CD4-positive, alpha-beta T cell (primary cell): ENCODE data around the gene GALNT11. TPM values are rescaled to one million over a fixed set of nuclear protein-coding genes. Genes with fewer than 3 reads are reported as not detected.

Source experiments
- ATAC-seq: fragments of 200-7000 bp; cut with Tn5 transposase; one replicate; pipeline ENCODE4 v1.10.0; 2022; ENCODE audit warnings: mild to moderate bottlenecking; ENCODE audit not compliant: poor library complexity
- CTCF ChIA-PET: fragments of 350-600 bp; sonication (Branson Sonifier 250); formaldehyde crosslinking; loops from one replicate; lab custom pipeline; 2021; ENCODE audit warnings: antibody characterized with exemption, inconsistent platforms; lab: Charles Lee
- POLR2A ChIA-PET: fragments of 350-600 bp; sonication (Branson Sonifier 250); formaldehyde crosslinking; loops from one replicate; lab custom pipeline; 2021; ENCODE audit warnings: antibody characterized with exemption, inconsistent platforms; lab: Charles Lee
- DNase-seq, 14 experiments: peaks; one replicate each; pipeline ENCODE4 v3.0.0-alpha.2; 2013 to 2020; ENCODE audit warnings: mixed read lengths in 2 of 14
- H3K27ac ChIP-seq, 2 donors: one replicate each; pipeline versions ENCODE4 v1.5.1 to v1.7.0; 2013; ENCODE audit warnings: low read length in 2 of 2, low read depth in 1 of 2, mild to moderate bottlenecking in 1 of 2
- H3K27me3 ChIP-seq, 2 experiments: 1 replicate in 1 of 2; 2 replicates in 1 of 2; pipeline versions ENCODE4 v1.6.1 to v1.7.0; 2013; ENCODE audit warnings: low read length in 2 of 2, control low read depth in 1 of 2, mild to moderate bottlenecking in 1 of 2, moderate library complexity in 1 of 2; ENCODE audit not compliant: insufficient read depth in 2 of 2, control insufficient read depth in 1 of 2
- H3K36me3 ChIP-seq: one replicate; pipeline ENCODE4 v1.6.1; 2013; ENCODE audit warnings: low read length, control low read depth; ENCODE audit not compliant: insufficient read depth
- H3K4me1 ChIP-seq: one replicate; pipeline ENCODE4 v1.6.1; 2013; ENCODE audit warnings: low read length, control low read depth; ENCODE audit not compliant: insufficient read depth
- H3K4me3 ChIP-seq: one replicate; pipeline ENCODE4 v1.5.1; 2013; ENCODE audit warnings: mild to moderate bottlenecking, low read length, moderate library complexity
- H3K9me3 ChIP-seq, 2 experiments: 1 replicate in 1 of 2; 2 replicates in 1 of 2; pipeline versions ENCODE4 v1.6.1 to v1.7.0; 2013; ENCODE audit warnings: low read length in 2 of 2, mild to moderate bottlenecking in 2 of 2, control low read depth in 1 of 2, moderate library complexity in 1 of 2; ENCODE audit not compliant: control insufficient read depth in 1 of 2, insufficient read depth in 1 of 2
- H3K27ac Mint-ChIP-seq: one replicate; pipeline ENCODE4 v1.8.0; 2020; ENCODE audit warnings: mixed read lengths
- H3K27me3 Mint-ChIP-seq: one replicate; pipeline ENCODE4 v1.8.0; 2021; ENCODE audit warnings: mixed read lengths
- H3K36me3 Mint-ChIP-seq: one replicate; pipeline ENCODE4 v1.8.0; 2021; ENCODE audit warnings: low read depth, mixed read lengths
- H3K4me1 Mint-ChIP-seq: one replicate; pipeline ENCODE4 v1.8.0; 2021; ENCODE audit warnings: low read depth, mixed read lengths
- H3K4me3 Mint-ChIP-seq: one replicate; pipeline ENCODE4 v1.8.0; 2020; ENCODE audit warnings: mild to moderate bottlenecking, mixed read lengths
- H3K9me3 Mint-ChIP-seq: one replicate; pipeline ENCODE4 v1.8.0; 2020; ENCODE audit warnings: mixed read lengths
- CTCF ChIP-seq: fragments of 200-600 bp; IDR thresholded peaks from one replicate; pipeline ENCODE4 v1.8.0; 2022; ENCODE audit warnings: antibody characterized with exemption, mild to moderate bottlenecking
- intact Hi-C, 2 experiments: fragments of 100-400 bp; cut with DNase I in 1 of 2; cut with micrococcal nuclease in 1 of 2; formaldehyde crosslinking; loops; one replicate each; pipeline versions ENCODE4 v1.15.1 to v1.9.0; 2023 to 2025; cut with DNase I, micrococcal nuclease
- total RNA-seq, 174 experiments: library from RNA in 2 of 174; stranded (reverse) in 2 of 174; gene quantifications; one replicate each; pipeline ENCODE4 v1.2.3 and lab custom pipeline; 2021 to 2026

GALNT11 gene
- total RNA-seq, 2 experiments from 2014 or later = 20.7 to 22.2 TPM

GRCh38 chr7:152103066-152103465, 77.6 kb downstream of the GALNT11 start:
- DNase-seq (no peak), ATAC-seq (no peak)
- Histone ChIP-seq H3K4me1 (no peaks in the 10 kb centered on the region), H3K4me3 (no peak overlapping the region), H3K36me3 (peaks cover 28% of the 10 kb centered on the region), H3K27ac (no peak overlapping the region), H3K27me3 (no peaks in the 10 kb centered on the region), H3K9me3 (no peaks in the 10 kb centered on the region)
- Mint-ChIP-seq H3K4me1 (no peaks in the 10 kb centered on the region), H3K27me3 (no peaks in the 10 kb centered on the region), H3K27ac (no peak overlapping the region), H3K9me3 (no peaks in the 10 kb centered on the region), H3K4me3 (no peak overlapping the region), H3K36me3 (peaks cover 63% of the 10 kb centered on the region)
- intact Hi-C loops = no loop called here
- TF ChIP-seq CTCF = no peak
- ChIA-PET POLR2A (no interaction called here), CTCF (no interaction called here)

GRCh38 chr7:152103691-152104090, 78.2 kb downstream of the GALNT11 start:
- Mint-ChIP-seq H3K36me3 (peaks cover 64% of the 10 kb centered on the region), H3K4me3 (no peak overlapping the region), H3K27ac (no peak overlapping the region), H3K27me3 (no peaks in the 10 kb centered on the region), H3K9me3 (no peaks in the 10 kb centered on the region), H3K4me1 (no peaks in the 10 kb centered on the region)
- CTCF ChIA-PET = no interaction called here
- Histone ChIP-seq H3K4me3 (no peak overlapping the region), H3K27ac (no peak overlapping the region), H3K9me3 (no peaks in the 10 kb centered on the region), H3K4me1 (no peaks in the 10 kb centered on the region), H3K27me3 (no peaks in the 10 kb centered on the region), H3K36me3 (peaks cover 28% of the 10 kb centered on the region)
- intact Hi-C loops = no loop called here
- DNase-seq = no peak
- no peak for TF ChIP-seq CTCF
- ATAC-seq = no peak
- POLR2A ChIA-PET = no interaction called here

GRCh38 chr7:152105205-152105604, 79.7 kb downstream of the GALNT11 start:
- intact Hi-C loops = no loop called here
- no peak for DNase-seq
- ChIA-PET CTCF (interaction anchor here (1.3 kb wide), 1 partner anchor 9 kb away, joined by 4 read pairs; no protein-coding TSS in a partner anchor), POLR2A (no interaction called here)
- Mint-ChIP-seq H3K9me3 (no peaks in the 10 kb centered on the region), H3K4me3 (no peak overlapping the region), H3K27ac (no peak overlapping the region), H3K4me1 (peaks cover 10% of the 10 kb centered on the region), H3K27me3 (no peaks in the 10 kb centered on the region), H3K36me3 (peaks cover 77% of the 10 kb centered on the region)
- no peaks in the 10 kb centered on the region for H3K9me3 ChIP-seq
- ATAC-seq = no peak
- peaks cover 28% of the 10 kb centered on the region for H3K36me3 ChIP-seq
- H3K27me3 ChIP-seq = no peaks in the 10 kb centered on the region
- TF ChIP-seq CTCF = no peak
- no peak overlapping the region for H3K4me3 ChIP-seq
- no peak overlapping the region for H3K27ac ChIP-seq
- H3K4me1 ChIP-seq = no peaks in the 10 kb centered on the region
